COLO668 (cell line): Measurements from ENCODE around the gene SLCO1C1.
A peak's percentile ranks its signal among the peaks of the same experiment; 100 is the strongest.
"Not testable (repeated sequence)": the region's sequence is repeated elsewhere in the genome, so short reads cannot be mapped to it uniquely, and the experiment has no call there.

Experiments
- DNase-seq: peaks from one replicate; lab custom pipeline; 2025; ENCODE audit not compliant: unreplicated experiment; lab: John Stamatoyannopoulos, UW

Gene SLCO1C1

GRCh38 chr12:20695232-20695631 is at the start of gene SLCO1C1:
TSS of gene SLCO1C1 (plus strand) at chr12:20695332. CDS start at chr12:20699577, 4,245 bp downstream.
- DNase-seq, result no peak

- peak; percentile 1 for DNase-seq
Measured at GRCh38 chr12:20646239-20646827, 48.8 kb upstream of the SLCO1C1 start.

GRCh38 chr12:20653871-20654270 is 41.3 kb upstream of the SLCO1C1 start:
- no peak for DNase-seq

- no peak for DNase-seq
Measured at GRCh38 chr12:20656600-20656999, 38.5 kb upstream of the SLCO1C1 start.

GRCh38 chr12:20657496-20657895 is 37.6 kb upstream of the SLCO1C1 start:
- DNase-seq, result no peak

GRCh38 chr12:20681334-20681733 is 13.8 kb upstream of the SLCO1C1 start:
- DNase-seq, result no peak

- no peak for DNase-seq
Measured at GRCh38 chr12:20696181-20696905, 1.2 kb downstream of the SLCO1C1 start.

- DNase-seq, result peak; percentile 0
Measured at GRCh38 chr12:20701106-20701505, 6.0 kb downstream of the SLCO1C1 start.

GRCh38 chr12:20704860-20705259 is 9.7 kb downstream of the SLCO1C1 start:
- no peak for DNase-seq

GRCh38 chr12:20711846-20712245 is 16.7 kb downstream of the SLCO1C1 start:
- no peak for DNase-seq

- DNase-seq, result no peak
Measured at GRCh38 chr12:20716037-20716436, 20.9 kb downstream of the SLCO1C1 start.

GRCh38 chr12:20716985-20717384 is 21.9 kb downstream of the SLCO1C1 start:
- DNase-seq, result no peak

GRCh38 chr12:20718294-20718693 is 23.2 kb downstream of the SLCO1C1 start:
- DNase-seq, result no peak

- DNase-seq, result no peak
Measured at GRCh38 chr12:20722142-20722541, 27.0 kb downstream of the SLCO1C1 start.

- no peak for DNase-seq
Measured at GRCh38 chr12:20731274-20731673, 36.1 kb downstream of the SLCO1C1 start.

- no peak for DNase-seq
Measured at GRCh38 chr12:20740972-20741371, 45.8 kb downstream of the SLCO1C1 start.

GRCh38 chr12:20748198-20748597 is 53.1 kb downstream of the SLCO1C1 start:
- no peak for DNase-seq

GRCh38 chr12:20751046-20751445 is 55.9 kb downstream of the SLCO1C1 start:
- DNase-seq, result no peak

- no peak for DNase-seq
Measured at GRCh38 chr12:20777420-20777819, 82.3 kb downstream of the SLCO1C1 start.

- DNase-seq, result no peak
Measured at GRCh38 chr12:20778969-20779368, 83.8 kb downstream of the SLCO1C1 start.

- not testable (repeated sequence) for DNase-seq
Measured at GRCh38 chr12:20779971-20780370, 84.8 kb downstream of the SLCO1C1 start.

GRCh38 chr12:20783796-20784357 is 88.7 kb downstream of the SLCO1C1 start:
- not testable (repeated sequence) for DNase-seq
